SK-N-SH treated with all-trans-retinoic acid at 6 μM for 48 hours (cell line): Measurements from ENCODE around the gene CFAP90.

Experiments
- ARNTL ChIP-seq: fragments of 450-650 bp; formaldehyde crosslinking; IDR thresholded peaks from 2 replicates; pipeline ENCODE4 v1.5.0; 2020; ENCODE audit warnings: low read depth, mild to moderate bottlenecking, moderate library complexity, borderline replicate concordance
- CREB5 ChIP-seq: fragments of 250-450 bp; sonication (Bioruptor Pico); IDR thresholded peaks from 2 replicates; pipeline ENCODE4 v1.5.1; 2020; ENCODE audit warnings: low read depth, mild to moderate bottlenecking, moderate library complexity
- TOX ChIP-seq: fragments of 250-450 bp; sonication (Bioruptor Pico); IDR thresholded peaks from 2 replicates; pipeline ENCODE4 v1.8.0; 2021; ENCODE audit warnings: mild to moderate bottlenecking, moderate library complexity, borderline replicate concordance
- ZC3H10 ChIP-seq: fragments of 250-450 bp; sonication (Bioruptor Pico); IDR thresholded peaks from 2 replicates; pipeline ENCODE4 v1.5.1; 2021; ENCODE audit warnings: mild to moderate bottlenecking, moderate library complexity
- ZFP3 ChIP-seq: fragments of 250-450 bp; sonication (Bioruptor Pico); IDR thresholded peaks from 2 replicates; pipeline ENCODE4 v1.5.0; 2020; ENCODE audit warnings: mild to moderate bottlenecking, moderate library complexity
- ZNF8 ChIP-seq: fragments of 450-650 bp; formaldehyde crosslinking; IDR thresholded peaks from 2 replicates; pipeline ENCODE4 v1.5.0; 2020; ENCODE audit warnings: mild to moderate bottlenecking, moderate library complexity

- TF ChIP-seq ZC3H10 (CRISPR knock-in tag) (no peak), ARNTL (CRISPR knock-in tag) (no peak), ZNF8 (CRISPR knock-in tag) (no peak), ZFP3 (CRISPR knock-in tag) (no peak), CREB5 (CRISPR knock-in tag) (no peak), TOX (CRISPR knock-in tag) (no peak)
Measured at GRCh38 chr5:7781899-7782298, 69.0 kb downstream of the CFAP90 start.
